AG04450 (cell line): ENCODE measurements around the gene PRAMEF33. TPM values are rescaled to one million over a fixed set of nuclear protein-coding genes. Genes with fewer than 3 reads are reported as not detected.
"Not testable (repeated sequence)": the region's sequence is repeated elsewhere in the genome, so short reads cannot be mapped to it uniquely, and the experiment has no call there.

Source experiments
- CTCF ChIA-PET: fragments of 300-600, 350-600 bp; formaldehyde crosslinking; extraction: SDS; loops from one replicate; lab custom pipeline; 2022; ENCODE audit warnings: antibody characterized with exemption, inconsistent platforms; lab: Charles Lee
- POLR2A ChIA-PET: fragments of 350-600 bp; formaldehyde crosslinking; extraction: SDS; loops from one replicate; lab custom pipeline; 2021; ENCODE audit warnings: antibody characterized with exemption, inconsistent platforms; lab: Yijun Ruan, JAX
- DNase-seq: peaks from one replicate; pipeline ENCODE4 v3.0.0-alpha.2; 2011; ENCODE audit warnings: low read depth, low spot score
- H3K27ac ChIP-seq: one replicate; pipeline ENCODE4 v1.5.1; 2012; ENCODE audit warnings: low read depth, low read length, control low read depth
- H3K27me3 ChIP-seq: one replicate; pipeline ENCODE4 v1.6.0; 2012; ENCODE audit warnings: low read length; ENCODE audit not compliant: control insufficient read depth, insufficient read depth
- H3K4me3 ChIP-seq: 2 replicates; pipeline ENCODE4 v1.5.1; 2011; ENCODE audit warnings: mild to moderate bottlenecking, low read depth, low read length, control low read depth
- H3K9me3 ChIP-seq: 2 replicates; pipeline ENCODE4 v1.5.1; 2012; ENCODE audit warnings: low read length; ENCODE audit not compliant: control insufficient read depth, insufficient read depth
- CTCF ChIP-seq: IDR thresholded peaks from 2 replicates; pipeline ENCODE4 v1.5.1; 2011; ENCODE audit warnings: low read depth, low read length, control low read depth, inconsistent platforms
- polyA plus RNA-seq: library from polyadenylated mRNA; depleted of rRNA; stranded (reverse); fragments of >200 nt; gene quantifications from 2 replicates; pipeline ENCODE4 v1.2.3, GENCODE V29; 2011; rRNA removed
- small RNA-seq: library from RNA; depleted of rRNA; stranded (forward); fragments of <200 nt; gene quantifications from one replicate; pipeline ENCODE3, GENCODE V24; 2012; ENCODE audit warnings: low read depth; ENCODE audit not compliant: insufficient read length

The PRAMEF33 gene
- polyA plus RNA-seq, 1 experiment: not detected

- DNase-seq, POLR2A ChIA-PET, H3K27ac ChIP-seq, H3K27me3 ChIP-seq, H3K9me3 ChIP-seq, CTCF ChIA-PET, H3K4me3 ChIP-seq: not testable (repeated sequence)
Measured at GRCh38 chr1:13342496-13342895, 39.2 kb downstream of the PRAMEF33 start.

- H3K27me3 ChIP-seq, CTCF ChIA-PET, POLR2A ChIA-PET: not testable (repeated sequence)
Measured at GRCh38 chr1:13347034-13347433, 43.7 kb downstream of the PRAMEF33 start, which contains the start of gene PRAMEF14. TSS of gene PRAMEF14 (minus strand) at chr1:13347134. CDS start at chr1:13345314, 1,820 bp downstream.

GRCh38 chr1:13353476-13353875 is 50.1 kb downstream of the PRAMEF33 start:
- POLR2A ChIA-PET, DNase-seq, H3K27me3 ChIP-seq, H3K4me3 ChIP-seq, CTCF ChIA-PET, H3K27ac ChIP-seq, H3K9me3 ChIP-seq: not testable (repeated sequence)

More at GRCh38 chr1:13347034-13347433, 43.7 kb downstream of the PRAMEF33 start, which contains the start of gene PRAMEF14:
- H3K9me3 ChIP-seq, H3K27ac ChIP-seq, DNase-seq, H3K4me3 ChIP-seq: not testable (repeated sequence)

- CTCF ChIA-PET, H3K27ac ChIP-seq, POLR2A ChIA-PET: not testable (repeated sequence)
Measured at GRCh38 chr1:13354475-13354874, 51.1 kb downstream of the PRAMEF33 start.

GRCh38 chr1:13356774-13357173 is 53.4 kb downstream of the PRAMEF33 start:
- H3K27ac ChIP-seq, H3K4me3 ChIP-seq, H3K27me3 ChIP-seq, H3K9me3 ChIP-seq, POLR2A ChIA-PET, DNase-seq: not testable (repeated sequence)
- CTCF ChIA-PET: interaction anchor here (0.6 kb wide), 1 partner anchor 940 kb away, joined by 4 read pairs; no protein-coding TSS in a partner anchor
- 0 out of 2 replicates have a peak, but pooled peaks have one; percentile 9 for TF ChIP-seq CTCF

More at GRCh38 chr1:13354475-13354874, 51.1 kb downstream of the PRAMEF33 start:
- H3K4me3 ChIP-seq, H3K27me3 ChIP-seq, H3K9me3 ChIP-seq, DNase-seq: not testable (repeated sequence)

Small RNAs within 50 kb of the gene (small RNA-seq; reads per million reads assigned to genes)
- not detected for gene RNU6-771P

Other genes with a start within 250 kb of the PRAMEF33 start
- gene PRAMEF27, start 247.0 kb upstream of the PRAMEF33 start, polyA plus RNA-seq: not detected in 2 replicates
- not detected in 2 replicates for gene HNRNPCL3, start 242.8 kb upstream of the PRAMEF33 start, polyA plus RNA-seq
- gene PRAMEF25, start 232.8 kb upstream of the PRAMEF33 start, polyA plus RNA-seq: not detected in 2 replicates
- not detected in 2 replicates for gene HNRNPCL2, start 186.7 kb upstream of the PRAMEF33 start, polyA plus RNA-seq
- gene PRAMEF26, start 147.5 kb upstream of the PRAMEF33 start, polyA plus RNA-seq: not detected in 2 replicates
- not detected in 2 replicates for gene HNRNPCL4, start 137.9 kb upstream of the PRAMEF33 start, polyA plus RNA-seq
- gene PRAMEF9, start 131.7 kb upstream of the PRAMEF33 start, polyA plus RNA-seq: not detected in 2 replicates
- not detected in 2 replicates for gene PRAMEF13, start 102.1 kb upstream of the PRAMEF33 start, polyA plus RNA-seq
- not detected in 2 replicates for gene PRAMEF18, start 77.4 kb upstream of the PRAMEF33 start, polyA plus RNA-seq
- gene PRAMEF5, start 49.3 kb upstream of the PRAMEF33 start, polyA plus RNA-seq: not detected in 2 replicates
- gene PRAMEF8, start 18.4 kb upstream of the PRAMEF33 start, polyA plus RNA-seq: not detected in 2 replicates
- not detected in 2 replicates for gene PRAMEF15, start 12.0 kb downstream of the PRAMEF33 start, polyA plus RNA-seq
- not detected in 2 replicates for gene PRAMEF14, start 43.6 kb downstream of the PRAMEF33 start, polyA plus RNA-seq
- gene PRAMEF19, start 68.4 kb downstream of the PRAMEF33 start, polyA plus RNA-seq: not detected in 2 replicates
- not detected in 2 replicates for gene PRAMEF17, start 86.1 kb downstream of the PRAMEF33 start, polyA plus RNA-seq
- gene PRAMEF20, start 106.9 kb downstream of the PRAMEF33 start, polyA plus RNA-seq: not detected in 2 replicates
- not detected in 2 replicates for gene LRRC38, start 210.5 kb downstream of the PRAMEF33 start, polyA plus RNA-seq